Measurements from ENCODE around the gene ZBTB48.

ZBTB48 gene

DNA sequence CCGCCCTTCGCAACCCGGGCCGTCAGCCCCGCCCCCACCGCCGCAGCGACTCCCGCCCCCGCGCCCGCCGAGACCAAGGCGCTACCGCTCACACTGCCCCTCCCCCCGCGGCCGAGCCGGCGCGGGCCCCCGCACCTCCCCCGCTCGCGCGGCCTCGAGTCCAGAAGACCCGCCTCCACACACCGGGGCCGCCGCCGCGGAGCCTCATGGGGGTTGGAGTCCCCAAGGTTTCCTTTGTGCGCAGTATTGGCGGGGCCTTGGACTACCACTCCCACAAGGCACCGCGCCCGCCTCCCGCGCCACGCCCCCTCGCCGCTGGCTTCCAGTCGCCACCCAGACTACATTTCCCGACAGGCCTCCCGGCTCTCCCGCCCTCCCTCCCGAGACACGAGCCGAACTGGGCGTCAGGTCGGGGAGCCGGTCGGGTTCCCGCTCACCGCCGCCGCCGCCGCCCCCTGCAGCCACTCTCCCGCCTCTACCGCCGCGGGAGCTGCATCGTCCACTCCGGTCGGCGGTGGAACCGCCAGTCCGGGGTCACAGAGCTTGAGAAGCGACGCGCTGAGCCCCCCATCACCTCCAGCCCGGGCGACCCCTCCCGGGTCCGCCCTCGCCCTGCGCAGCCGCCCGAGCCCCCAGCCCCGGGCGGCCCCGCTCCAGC is 33.7 kb downstream of the ZBTB48 start, which contains the start of gene PHF13:
Gene PHF13, plus strand, starts transcription at position 371 of the 658 bp plus-strand sequence. CDS start 336 bp downstream, outside the sequence.
- peak within 1 kb of the TSS; percentile 90 to 92 for H3K27ac ChIP-seq (ENCODE audit: low read depth in 2 of 2, low read length in 2 of 2)
- peaks cover 2 to 4% of the 10 kb centered on the region in 2 donors for H3K36me3 ChIP-seq (ENCODE audit: control insufficient read depth in 2 of 2, insufficient read depth in 2 of 2, low read length in 2 of 2)
- no peaks in the 10 kb centered on the region for H3K27me3 ChIP-seq (ENCODE audit: control insufficient read depth in 2 of 2, insufficient read depth in 2 of 2, low read length in 2 of 2)
- peaks cover 0 to 11% of the 10 kb centered on the region in 2 donors for H3K4me1 ChIP-seq (ENCODE audit: control insufficient read depth in 2 of 2, insufficient read depth in 2 of 2, low read length in 2 of 2)
- peak within 1 kb of the TSS; percentile 87 to 96 for H3K4me3 ChIP-seq (ENCODE audit: low read length in 2 of 2)
- peak within 1 kb of the TSS; percentile 82 to 88 for H3K9ac ChIP-seq (ENCODE audit: low read depth in 1 of 2, low read length in 2 of 2)
- no peaks in the 10 kb centered on the region for H3K9me3 ChIP-seq (ENCODE audit: control insufficient read depth in 2 of 2, low read length in 2 of 2)

DNA sequence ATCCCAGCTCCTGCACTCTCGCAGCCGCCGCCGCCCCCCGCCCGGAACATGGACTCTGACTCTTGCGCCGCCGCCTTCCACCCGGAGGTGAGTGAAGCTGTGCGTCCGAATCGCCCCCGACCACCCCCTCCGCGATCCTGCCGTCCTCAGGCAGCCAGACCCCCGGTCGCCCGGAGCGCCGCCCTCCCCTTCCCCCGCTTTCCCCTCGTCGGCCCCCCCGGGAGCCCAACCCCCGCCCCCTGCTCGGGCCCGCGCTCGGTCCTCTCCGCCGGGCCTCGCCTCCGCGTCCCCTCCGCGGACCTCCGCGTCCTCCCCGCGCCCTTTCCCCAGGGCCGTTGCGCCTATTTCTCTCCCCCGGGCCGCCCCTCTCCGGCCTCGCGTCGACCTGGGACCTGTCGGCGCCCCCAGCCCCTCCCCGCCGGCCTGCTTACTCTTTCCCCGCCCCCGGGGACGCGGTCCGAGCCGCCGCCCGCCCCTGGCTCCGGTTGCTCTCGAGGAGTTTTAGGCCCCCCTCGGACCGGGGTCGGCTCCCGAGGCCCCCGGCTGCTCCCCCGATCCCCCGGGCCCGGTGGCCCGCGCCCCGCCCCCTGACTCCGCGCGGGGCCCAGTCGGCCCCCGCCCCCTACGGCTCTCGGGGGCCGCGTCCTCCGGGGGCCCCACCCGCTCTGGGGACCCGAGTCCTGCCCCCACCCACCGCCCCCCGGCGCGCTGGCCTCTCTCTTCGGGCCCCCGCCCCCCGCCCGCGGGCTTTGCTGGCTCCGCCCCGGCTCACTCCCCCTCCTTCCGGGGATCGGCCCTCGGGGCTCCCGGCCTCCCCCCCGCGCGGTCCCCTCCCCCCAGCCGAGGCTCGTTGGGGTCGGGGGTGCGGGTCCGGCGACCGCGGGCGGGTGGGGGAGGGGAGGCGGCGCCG is 34.5 kb downstream of the ZBTB48 start:
- H3K9ac ChIP-seq (ENCODE audit: low read depth in 1 of 2, low read length in 2 of 2), result peak overlapping the region; percentile 32 to 72
- H3K9me3 ChIP-seq (ENCODE audit: control insufficient read depth in 2 of 2, low read length in 2 of 2), result no peaks in the 10 kb centered on the region
- H3K36me3 ChIP-seq (ENCODE audit: control insufficient read depth in 2 of 2, insufficient read depth in 2 of 2, low read length in 2 of 2), result peaks cover 2 to 4% of the 10 kb centered on the region in 2 donors
- peak overlapping the region; percentile 78 to 84 for H3K27ac ChIP-seq (ENCODE audit: low read depth in 2 of 2, low read length in 2 of 2)
- peak overlapping the region; percentile 68 to 72 for H3K4me3 ChIP-seq (ENCODE audit: low read length in 2 of 2)
- no peaks in the 10 kb centered on the region for H3K27me3 ChIP-seq (ENCODE audit: control insufficient read depth in 2 of 2, insufficient read depth in 2 of 2, low read length in 2 of 2)
- peaks cover 0 to 11% of the 10 kb centered on the region in 2 donors for H3K4me1 ChIP-seq (ENCODE audit: control insufficient read depth in 2 of 2, insufficient read depth in 2 of 2, low read length in 2 of 2)

DNA sequence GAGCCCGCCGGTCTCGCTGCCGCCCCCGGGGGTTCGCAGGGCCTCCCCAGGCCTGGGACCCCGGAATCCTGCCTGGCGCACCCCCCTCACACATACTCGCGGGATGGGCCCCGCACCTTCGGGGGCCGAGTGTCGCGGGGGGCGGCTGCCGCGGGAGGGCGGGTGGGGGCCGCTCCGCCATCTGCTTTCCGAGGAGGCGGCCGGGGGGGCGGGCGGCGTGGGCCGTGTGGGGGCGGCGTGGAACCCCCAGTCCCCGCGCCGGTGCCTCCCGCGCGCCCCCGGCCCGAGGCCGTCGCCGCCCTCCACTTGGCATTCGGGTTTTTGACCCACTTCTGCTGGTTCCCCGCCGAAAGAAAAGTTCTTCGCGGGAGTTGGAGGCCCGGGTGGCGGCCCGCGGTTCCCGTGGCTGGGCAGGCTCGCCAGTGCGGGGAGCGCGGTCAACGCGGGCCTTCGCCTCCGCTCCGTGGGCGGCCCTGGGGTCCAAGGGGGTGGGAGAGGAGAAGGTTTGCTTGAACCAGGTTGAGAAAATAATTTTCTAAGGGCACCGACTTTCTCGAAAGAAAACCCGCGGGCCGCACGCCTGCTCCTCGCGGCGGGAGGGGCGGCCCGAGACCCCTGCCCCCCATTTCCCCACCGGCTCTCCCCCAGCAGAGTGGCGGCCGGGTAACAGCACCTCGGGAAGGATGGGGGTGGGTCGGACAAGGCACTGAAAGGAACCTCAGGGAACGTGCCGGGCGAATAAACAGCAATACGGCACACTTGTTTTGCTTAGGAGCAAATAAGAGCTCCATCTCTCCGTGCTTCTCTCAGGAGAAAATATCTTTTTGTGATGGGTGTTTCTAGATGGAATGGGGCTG is 35.4 kb downstream of the ZBTB48 start:
- peak overlapping the region; percentile 40 to 57 for H3K4me3 ChIP-seq (ENCODE audit: low read length in 2 of 2)
- H3K27ac ChIP-seq (ENCODE audit: low read depth in 2 of 2, low read length in 2 of 2), result peak overlapping the region in 1 of 2 donors; percentile 38
- peaks cover 6 to 11% of the 10 kb centered on the region in 2 donors for H3K36me3 ChIP-seq (ENCODE audit: control insufficient read depth in 2 of 2, insufficient read depth in 2 of 2, low read length in 2 of 2)
- H3K9ac ChIP-seq (ENCODE audit: low read depth in 1 of 2, low read length in 2 of 2), result peak overlapping the region; percentile 26 to 47
- H3K9me3 ChIP-seq (ENCODE audit: control insufficient read depth in 2 of 2, low read length in 2 of 2), result no peaks in the 10 kb centered on the region
- H3K27me3 ChIP-seq (ENCODE audit: control insufficient read depth in 2 of 2, insufficient read depth in 2 of 2, low read length in 2 of 2), result no peaks in the 10 kb centered on the region
- peaks cover 0 to 11% of the 10 kb centered on the region in 2 donors for H3K4me1 ChIP-seq (ENCODE audit: control insufficient read depth in 2 of 2, insufficient read depth in 2 of 2, low read length in 2 of 2)

DNA sequence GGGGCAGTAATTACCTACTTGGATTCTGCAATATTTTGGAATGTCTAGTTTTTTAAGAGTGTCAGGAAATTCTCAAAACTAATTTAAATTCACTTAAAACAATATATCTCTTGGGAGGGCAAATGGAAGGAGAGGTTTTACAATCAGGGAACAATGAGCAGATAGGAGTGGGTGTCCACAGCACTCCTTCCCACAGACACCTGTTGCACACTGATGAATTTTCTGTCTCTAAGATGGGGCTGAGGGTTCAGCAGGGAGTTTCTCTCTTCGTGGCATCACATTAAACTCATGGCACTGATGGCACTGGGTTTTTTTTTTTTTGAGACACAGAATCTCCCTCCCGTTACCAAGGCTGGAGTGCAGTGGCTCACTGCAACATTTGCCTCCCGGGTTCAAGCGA is 39.3 kb downstream of the ZBTB48 start:
- H3K9ac ChIP-seq (ENCODE audit: low read depth in 1 of 2, low read length in 2 of 2), result no peak overlapping the region
- no peak overlapping the region for H3K27ac ChIP-seq (ENCODE audit: low read depth in 2 of 2, low read length in 2 of 2)
- no peaks in the 10 kb centered on the region for H3K27me3 ChIP-seq (ENCODE audit: control insufficient read depth in 2 of 2, insufficient read depth in 2 of 2, low read length in 2 of 2)
- peaks cover 0 to 3% of the 10 kb centered on the region in 2 donors for H3K4me1 ChIP-seq (ENCODE audit: control insufficient read depth in 2 of 2, insufficient read depth in 2 of 2, low read length in 2 of 2)
- no peaks in the 10 kb centered on the region for H3K9me3 ChIP-seq (ENCODE audit: control insufficient read depth in 2 of 2, low read length in 2 of 2)
- H3K4me3 ChIP-seq (ENCODE audit: low read length in 2 of 2), result no peak overlapping the region
- peaks cover 17 to 30% of the 10 kb centered on the region in 2 donors for H3K36me3 ChIP-seq (ENCODE audit: control insufficient read depth in 2 of 2, insufficient read depth in 2 of 2, low read length in 2 of 2)

DNA sequence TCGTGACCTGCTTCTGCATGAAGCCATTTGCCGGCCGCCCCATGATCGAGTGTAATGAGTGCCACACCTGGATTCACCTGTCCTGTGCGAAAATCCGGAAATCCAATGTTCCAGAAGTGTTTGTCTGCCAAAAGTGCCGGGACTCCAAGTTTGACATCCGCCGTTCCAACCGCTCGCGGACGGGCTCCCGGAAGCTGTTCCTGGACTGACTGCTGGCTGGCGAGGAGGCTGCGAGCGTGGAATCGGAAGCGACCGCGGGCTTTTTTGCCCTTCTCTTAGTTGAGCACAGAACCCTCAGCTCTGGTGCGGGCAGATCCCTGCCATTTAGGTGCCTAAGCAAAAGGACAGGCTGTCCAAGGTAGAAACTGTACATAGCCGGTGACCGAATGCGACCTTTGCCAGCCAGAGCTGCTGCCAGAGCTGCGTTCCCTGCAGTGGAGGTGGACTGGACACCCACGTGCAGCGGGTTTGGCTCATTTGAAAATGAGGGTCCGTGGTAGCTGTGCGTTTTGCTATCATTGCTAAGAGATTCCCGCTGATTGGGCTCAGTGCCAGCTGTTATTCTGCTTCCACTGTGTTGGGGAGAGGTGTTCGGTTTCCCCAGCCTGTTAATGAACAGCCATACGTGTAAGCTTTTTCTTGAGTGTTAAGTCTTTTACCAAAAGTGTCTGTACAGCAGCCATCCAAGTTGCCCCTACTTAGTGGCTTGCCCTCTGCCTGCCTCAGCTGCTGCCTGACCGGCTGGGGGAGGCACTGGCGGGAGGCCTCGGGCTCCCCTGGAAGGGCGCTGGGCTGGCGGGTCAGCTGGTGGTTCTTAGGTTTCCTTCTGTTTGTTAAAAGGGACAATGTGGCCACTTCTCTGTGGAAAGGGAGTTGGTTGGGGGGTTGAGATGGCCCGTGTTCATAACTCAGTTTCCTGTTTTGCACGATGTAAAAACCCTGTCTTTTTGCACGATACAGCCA is 41.9 kb downstream of the ZBTB48 start:
- Histone ChIP-seq H3K9me3 (ENCODE audit: control insufficient read depth in 2 of 2, low read length in 2 of 2) (no peaks in the 10 kb centered on the region), H3K36me3 (ENCODE audit: control insufficient read depth in 2 of 2, insufficient read depth in 2 of 2, low read length in 2 of 2) (peaks cover 17 to 30% of the 10 kb centered on the region in 2 donors), H3K4me3 (ENCODE audit: low read length in 2 of 2) (no peak overlapping the region), H3K27ac (ENCODE audit: low read depth in 2 of 2, low read length in 2 of 2) (no peak overlapping the region), H3K9ac (ENCODE audit: low read depth in 1 of 2, low read length in 2 of 2) (no peak overlapping the region), H3K4me1 (ENCODE audit: control insufficient read depth in 2 of 2, insufficient read depth in 2 of 2, low read length in 2 of 2) (peaks cover 4 to 12% of the 10 kb centered on the region in 2 donors), H3K27me3 (ENCODE audit: control insufficient read depth in 2 of 2, insufficient read depth in 2 of 2, low read length in 2 of 2) (no peaks in the 10 kb centered on the region)

DNA sequence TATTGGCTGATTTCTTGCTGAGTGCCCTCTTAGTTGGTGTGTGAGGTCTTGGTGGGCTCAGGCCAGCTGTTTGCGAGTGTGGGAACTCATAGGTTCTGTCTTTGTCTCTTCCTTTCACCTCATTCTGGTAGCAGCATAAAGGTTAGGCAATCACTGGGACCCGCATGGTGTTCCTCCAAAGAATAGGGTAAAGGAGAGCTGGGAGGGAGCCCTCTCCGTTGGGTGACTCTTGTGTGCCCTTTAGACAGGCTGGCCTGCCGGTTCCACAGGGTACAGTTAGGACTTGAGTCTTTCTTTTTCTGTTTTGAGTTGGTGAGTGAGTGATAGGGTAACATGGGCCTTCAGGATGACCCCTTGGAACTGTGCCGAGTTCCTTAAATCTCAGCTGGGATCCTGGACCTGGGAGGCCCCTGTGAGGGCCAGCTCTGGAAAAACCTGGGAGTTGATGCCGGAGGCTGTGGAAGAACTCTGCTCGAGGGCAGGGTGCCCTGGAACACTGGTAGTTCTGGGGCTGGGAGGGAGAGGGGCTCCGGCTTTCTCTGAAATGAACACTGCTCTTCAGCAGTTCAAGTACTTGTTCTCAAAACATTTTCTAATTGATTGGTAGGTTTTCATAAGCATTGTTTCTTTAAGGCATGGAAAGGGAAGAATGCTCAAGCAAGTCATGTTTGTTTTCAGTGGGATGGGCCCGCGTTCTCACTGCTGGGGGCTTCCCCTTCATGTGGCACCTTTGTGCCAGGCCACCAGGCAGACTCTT is 42.8 kb downstream of the ZBTB48 start:
- no peaks in the 10 kb centered on the region for H3K9me3 ChIP-seq (ENCODE audit: control insufficient read depth in 2 of 2, low read length in 2 of 2)
- H3K27me3 ChIP-seq (ENCODE audit: control insufficient read depth in 2 of 2, insufficient read depth in 2 of 2, low read length in 2 of 2), result no peaks in the 10 kb centered on the region
- H3K4me1 ChIP-seq (ENCODE audit: control insufficient read depth in 2 of 2, insufficient read depth in 2 of 2, low read length in 2 of 2), result peaks cover 4 to 12% of the 10 kb centered on the region in 2 donors
- no peak overlapping the region for H3K4me3 ChIP-seq (ENCODE audit: low read length in 2 of 2)
- peaks cover 17 to 31% of the 10 kb centered on the region in 2 donors for H3K36me3 ChIP-seq (ENCODE audit: control insufficient read depth in 2 of 2, insufficient read depth in 2 of 2, low read length in 2 of 2)
- H3K27ac ChIP-seq (ENCODE audit: low read depth in 2 of 2, low read length in 2 of 2), result no peak overlapping the region
- no peak overlapping the region for H3K9ac ChIP-seq (ENCODE audit: low read depth in 1 of 2, low read length in 2 of 2)

DNA sequence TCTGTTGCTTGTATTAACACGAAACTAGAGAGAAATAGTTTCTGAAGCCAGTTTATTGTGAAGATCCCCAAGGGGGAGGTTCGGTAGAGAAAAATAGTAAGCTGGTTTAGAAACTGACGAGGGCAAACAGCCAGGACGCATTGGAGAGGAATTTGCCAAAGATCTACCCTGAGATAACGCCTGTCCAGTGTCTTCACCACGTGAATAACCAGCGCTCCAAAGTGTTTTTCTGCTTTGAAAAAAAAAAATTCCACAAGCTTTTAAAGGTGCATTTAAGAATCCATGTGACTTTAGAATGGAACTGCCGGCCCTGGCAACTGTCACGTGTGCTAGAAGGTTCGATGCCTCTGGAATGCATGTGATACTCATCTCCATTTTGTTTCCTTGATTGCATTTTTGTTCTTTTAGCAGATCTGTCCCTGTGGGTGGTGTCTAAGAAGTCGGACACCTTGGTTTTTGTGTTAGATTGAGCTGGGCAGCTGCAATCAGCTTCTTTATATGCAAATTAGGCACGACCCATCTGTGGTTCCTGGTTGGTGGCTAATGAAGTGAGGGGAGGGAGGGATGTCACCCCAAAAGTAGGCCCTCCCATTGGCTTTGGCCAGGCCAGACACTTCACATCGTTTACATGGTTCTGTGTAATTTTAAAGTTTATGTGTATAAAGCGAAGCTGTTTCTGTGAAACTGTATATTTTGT is 43.6 kb downstream of the ZBTB48 start:
- Histone ChIP-seq H3K4me1 (ENCODE audit: control insufficient read depth in 2 of 2, insufficient read depth in 2 of 2, low read length in 2 of 2) (peaks cover 4 to 12% of the 10 kb centered on the region in 2 donors), H3K36me3 (ENCODE audit: control insufficient read depth in 2 of 2, insufficient read depth in 2 of 2, low read length in 2 of 2) (peaks cover 16 to 29% of the 10 kb centered on the region in 2 donors), H3K9ac (ENCODE audit: low read depth in 1 of 2, low read length in 2 of 2) (no peak overlapping the region), H3K27ac (ENCODE audit: low read depth in 2 of 2, low read length in 2 of 2) (no peak overlapping the region), H3K9me3 (ENCODE audit: control insufficient read depth in 2 of 2, low read length in 2 of 2) (no peaks in the 10 kb centered on the region), H3K4me3 (ENCODE audit: low read length in 2 of 2) (no peak overlapping the region), H3K27me3 (ENCODE audit: control insufficient read depth in 2 of 2, insufficient read depth in 2 of 2, low read length in 2 of 2) (no peaks in the 10 kb centered on the region)

All from mucosa of rectum (tissue), 2 donors.